Left lobe of liver (tissue), 2 donors: ENCODE results near the gene NCOA7. TPM values are rescaled to one million over a fixed set of nuclear protein-coding genes. Genes with fewer than 3 reads are reported as not detected.
"Not testable (repeated sequence)": the region's sequence is repeated elsewhere in the genome, so short reads cannot be mapped to it uniquely, and the experiment has no call there.

ENCODE experiments used
- ATAC-seq: fragments of 200-7000 bp; cut with Tn5 transposase; one replicate; pipeline ENCODE4 v1.9.1; 2020; ENCODE audit warnings: mild to moderate bottlenecking, moderate library complexity
- DNase-seq: peaks from one replicate; pipeline ENCODE4 v3.0.0-alpha.2; 2020; ENCODE audit warnings: low spot score
- total RNA-seq: library from RNA; stranded (reverse); gene quantifications from one replicate; pipeline ENCODE4 v1.2.1, GENCODE V29; 2021
- donor health status: DM: no; HTN: no; CAD: no; lungs with moderate emphysema.
- donor health status: DM: no; HTN: yes; CAD: no.

NCOA7 gene
- total RNA-seq, 1 donor from 2014 or later, result 12.4 TPM

DNA sequence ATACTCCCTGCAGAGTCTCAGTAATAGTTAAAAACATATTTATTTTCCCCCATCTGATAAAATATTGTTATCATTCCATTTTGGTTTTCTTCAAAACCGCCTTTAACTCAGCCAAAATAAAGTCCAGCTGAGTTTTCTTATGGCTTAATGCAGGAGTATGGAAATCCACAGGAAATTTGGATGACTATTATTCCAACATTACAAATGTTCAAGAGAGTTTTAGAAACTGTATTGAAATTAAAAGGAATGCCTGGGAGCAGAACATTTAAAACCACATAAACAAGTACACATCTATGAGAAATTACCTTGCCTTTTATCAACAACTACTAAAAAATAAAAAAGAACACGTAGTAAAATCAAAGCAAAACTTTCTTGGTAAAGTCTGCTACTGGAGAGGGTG is 45.7 kb downstream of the NCOA7 start:
- DNase-seq, result no peak
- ATAC-seq, result no peak

DNA sequence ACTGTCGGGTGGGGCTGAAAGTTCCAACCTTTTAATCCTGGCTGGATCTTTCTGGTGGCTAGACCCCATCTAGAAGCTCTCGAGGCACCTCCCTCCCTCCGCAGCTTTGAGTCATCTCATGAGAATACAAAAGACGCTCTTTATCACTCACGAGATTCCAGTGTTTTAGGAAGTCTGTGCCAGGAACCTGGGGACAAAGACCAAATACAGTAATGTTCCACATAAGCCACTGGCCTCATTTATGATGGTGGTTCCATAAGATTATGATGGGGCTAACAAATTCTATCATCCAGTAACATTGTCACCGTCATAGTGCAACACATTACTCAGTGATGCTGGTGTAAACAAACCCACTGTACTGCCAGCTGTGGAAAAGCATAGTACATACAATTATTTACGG is 48.7 kb downstream of the NCOA7 start:
- DNase-seq (no peak), ATAC-seq (no peak)

DNA sequence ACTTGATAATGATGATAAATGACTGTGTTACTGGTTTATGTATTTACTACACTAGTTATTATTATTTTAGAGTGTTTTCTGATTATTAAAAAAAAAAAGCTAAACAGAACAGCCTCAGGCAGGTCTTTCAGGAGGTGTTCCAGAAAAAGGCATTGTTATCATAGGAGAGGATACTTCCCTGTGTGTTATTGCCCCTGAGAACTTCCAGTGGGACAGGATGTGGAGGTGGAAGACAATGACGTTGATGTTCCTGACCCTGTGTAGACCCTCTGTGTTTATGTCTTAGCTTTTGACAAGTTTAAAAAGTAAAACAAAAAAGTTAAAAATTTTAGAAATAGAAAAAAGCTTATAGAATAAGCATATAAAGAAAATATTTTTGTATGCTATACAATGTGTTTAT is 49.1 kb downstream of the NCOA7 start:
- DNase-seq, result no peak
- no peak for ATAC-seq

DNA sequence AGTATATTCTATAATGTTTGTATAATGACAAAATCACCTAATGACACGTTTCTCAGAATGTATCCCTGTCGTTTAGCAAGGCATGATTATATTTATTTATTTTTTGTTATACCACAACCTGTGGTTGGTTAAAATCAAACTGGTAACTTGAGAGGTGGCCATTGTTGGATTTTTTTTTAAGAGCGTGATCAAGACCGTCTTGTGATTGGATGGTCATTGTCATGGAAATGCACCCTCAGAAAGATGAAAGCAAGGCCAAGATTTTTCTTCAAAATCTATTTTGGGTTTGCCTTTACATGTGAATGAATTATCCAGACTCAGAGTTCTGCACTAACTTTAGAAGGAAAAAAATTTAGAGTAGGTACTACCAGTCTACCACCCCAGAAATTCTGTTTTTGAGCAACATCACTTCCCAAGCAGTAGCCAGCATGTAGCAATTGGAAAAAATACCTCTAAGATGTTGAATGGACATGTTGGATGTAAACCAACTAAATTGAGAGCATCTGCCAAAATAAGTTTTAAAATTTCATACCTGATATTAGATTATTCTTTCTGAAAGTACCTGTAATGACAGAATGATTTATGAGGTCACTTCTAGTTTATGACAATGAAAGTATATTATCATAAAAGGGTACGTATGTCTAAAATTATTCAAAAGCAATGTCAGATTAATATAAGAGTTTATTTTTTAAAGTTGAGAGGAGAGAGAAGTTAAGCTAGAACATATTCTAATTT is 50.8 kb downstream of the NCOA7 start:
- no peak for DNase-seq
- no peak for ATAC-seq

DNA sequence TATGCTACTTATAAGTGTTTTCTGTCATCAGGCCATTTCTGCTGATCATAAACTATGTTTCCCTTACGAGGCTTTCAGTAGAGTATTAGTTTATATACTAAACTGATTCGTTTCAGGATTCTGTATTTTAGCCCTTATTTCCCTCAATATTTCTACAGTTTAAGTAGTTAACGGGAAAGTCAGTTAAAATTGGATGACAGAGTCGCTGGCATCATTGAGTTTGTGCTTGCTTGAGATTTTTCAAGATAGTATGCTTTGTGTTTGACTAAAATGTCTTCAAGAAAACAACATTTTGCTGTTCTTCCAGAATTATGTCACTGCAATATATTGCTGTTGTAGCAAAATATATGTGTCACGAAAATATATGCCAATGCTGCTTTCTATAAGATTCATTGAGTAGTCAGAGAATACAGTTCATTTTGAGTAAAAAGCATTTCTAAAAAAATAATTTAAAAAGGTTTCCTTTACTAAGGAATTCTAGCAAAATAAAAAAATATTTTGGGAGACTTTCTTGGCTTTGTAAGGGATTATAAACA is 51.4 kb downstream of the NCOA7 start:
- ATAC-seq (no peak), DNase-seq (no peak)

DNA sequence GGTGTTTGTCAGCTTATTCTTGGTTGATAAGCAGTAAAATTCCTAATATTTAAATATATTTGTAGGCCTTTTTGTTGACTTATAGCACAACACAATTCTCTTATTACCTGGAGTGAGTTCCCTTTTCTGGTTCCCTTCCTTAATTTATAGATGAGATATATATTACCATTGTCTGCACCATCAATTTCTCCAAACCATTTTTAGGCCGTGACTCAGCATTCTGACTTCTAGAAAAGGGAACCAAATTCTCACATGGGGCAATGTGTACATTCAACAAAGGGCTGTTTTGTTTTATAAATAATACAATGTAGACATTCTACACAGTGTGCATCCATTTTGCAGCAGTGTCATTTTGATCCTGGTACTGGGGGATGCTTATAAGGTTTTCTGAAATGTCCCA is 52.8 kb downstream of the NCOA7 start:
- ATAC-seq, result no peak

DNA sequence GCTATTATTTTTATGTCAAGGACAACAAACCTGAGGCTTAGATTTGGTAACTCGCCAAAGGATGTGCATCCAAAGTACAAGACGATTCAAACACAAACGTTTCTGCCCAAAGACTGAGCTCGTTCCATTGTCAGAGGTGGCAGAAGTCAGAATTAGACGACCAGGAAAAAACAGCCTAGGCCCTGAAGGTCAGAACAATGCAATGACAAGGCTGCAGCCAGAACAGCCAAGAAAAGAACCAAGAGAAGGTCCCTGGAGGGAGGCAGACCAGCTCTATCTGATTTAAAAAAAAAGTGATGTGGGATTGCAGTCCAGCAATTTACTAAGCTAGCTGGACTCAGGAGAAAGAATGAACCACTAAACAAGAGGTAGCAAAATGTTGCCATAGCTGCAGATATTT is 54.2 kb downstream of the NCOA7 start:
- ATAC-seq, result peak; percentile 39
- DNase-seq, result no peak

More for the DNA sequence above, 52.8 kb downstream of the NCOA7 start:
- DNase-seq, result no peak

DNA sequence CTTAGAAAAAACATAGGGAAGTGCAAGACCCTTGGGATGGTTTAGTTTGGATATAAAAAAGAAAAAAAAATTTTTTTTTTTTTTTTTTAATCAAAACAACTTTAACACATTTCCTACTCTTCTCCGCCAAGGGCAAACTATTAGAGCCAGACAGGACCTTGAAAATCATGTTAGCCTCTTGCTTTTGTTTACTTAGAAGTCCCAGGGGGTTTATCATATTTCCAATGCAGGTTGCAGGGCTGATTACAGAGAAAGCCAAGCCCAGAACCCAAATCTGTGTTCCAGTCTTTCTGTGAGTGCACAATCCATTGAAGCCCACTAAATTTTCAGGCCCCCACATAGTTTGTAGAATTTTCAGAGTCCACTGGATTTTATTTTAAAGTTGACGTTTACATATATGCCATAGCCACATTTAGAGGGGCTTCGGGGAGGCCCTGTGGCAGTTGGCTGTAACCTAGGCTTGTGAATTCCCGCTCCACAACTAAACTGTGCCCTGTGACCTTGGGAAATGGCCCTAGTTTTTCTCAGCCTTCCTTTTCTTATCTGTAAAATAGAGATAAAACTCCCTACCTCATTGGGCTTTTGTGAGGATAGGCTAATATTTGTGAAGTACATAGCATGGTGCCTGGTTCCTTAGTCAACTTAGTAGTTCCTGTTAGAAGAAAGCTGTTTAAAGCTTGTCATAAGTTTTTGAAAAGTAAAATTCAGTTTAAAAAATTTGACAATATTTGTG is 55.7 kb downstream of the NCOA7 start:
- DNase-seq, result no peak
- ATAC-seq, result no peak

DNA sequence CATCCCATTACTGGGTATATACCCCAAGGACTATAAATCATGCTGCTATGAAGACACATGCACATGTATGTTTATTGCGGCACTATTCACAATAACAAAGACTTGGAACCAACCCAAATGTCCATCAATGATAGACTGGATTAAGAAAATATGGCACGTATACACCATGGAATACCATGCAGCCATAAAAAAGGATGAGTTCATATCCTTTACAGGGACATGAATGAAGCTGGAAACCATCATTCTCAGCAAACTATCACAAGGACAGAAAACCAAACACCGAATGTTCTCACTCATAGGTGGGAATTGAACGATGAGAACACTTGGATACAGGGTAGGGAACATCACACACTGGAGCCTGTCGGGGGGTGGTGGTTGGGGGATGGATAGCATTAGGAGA is 57.5 kb downstream of the NCOA7 start:
- not testable (repeated sequence) for DNase-seq, ATAC-seq

DNA sequence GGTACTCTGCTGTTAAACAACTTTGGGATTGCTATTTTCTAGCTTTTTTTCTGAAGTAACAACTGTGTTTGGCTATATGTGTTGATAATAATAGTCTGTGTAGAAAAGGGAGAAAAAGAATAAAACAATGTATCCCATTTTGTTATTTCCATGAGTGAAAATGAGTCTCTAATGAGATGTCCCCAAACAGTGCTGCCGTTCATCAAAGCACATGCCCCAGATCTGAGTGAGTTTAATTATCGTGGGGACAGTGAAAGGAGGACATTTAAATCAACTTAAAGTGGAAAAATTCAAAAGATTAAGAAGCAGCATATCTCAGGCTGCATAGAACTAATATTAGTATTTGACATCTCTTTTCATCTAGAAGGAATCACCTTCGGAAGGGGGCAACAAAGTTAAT is 59.6 kb downstream of the NCOA7 start:
- no peak for ATAC-seq
- no peak for DNase-seq

DNA sequence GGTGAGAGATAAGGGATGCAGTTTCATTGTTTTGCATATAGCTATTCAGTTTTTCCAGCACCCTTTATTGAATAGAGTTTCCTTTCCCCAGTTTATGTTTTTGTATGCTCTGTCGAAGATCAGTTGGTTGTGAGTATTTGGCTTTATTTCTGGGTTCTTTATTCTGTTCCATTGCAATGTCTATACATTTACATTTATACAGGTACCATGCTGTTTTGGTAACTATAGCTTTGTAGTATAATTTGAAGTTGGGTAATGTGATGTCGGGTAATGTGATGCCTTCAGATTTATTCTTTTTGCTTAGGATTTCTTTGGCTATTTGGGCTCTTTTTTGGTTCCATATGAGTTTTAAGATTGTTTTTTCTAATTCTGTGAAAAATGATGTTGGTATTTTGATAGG is 61.8 kb downstream of the NCOA7 start:
- no peak for ATAC-seq
- DNase-seq, result no peak

DNA sequence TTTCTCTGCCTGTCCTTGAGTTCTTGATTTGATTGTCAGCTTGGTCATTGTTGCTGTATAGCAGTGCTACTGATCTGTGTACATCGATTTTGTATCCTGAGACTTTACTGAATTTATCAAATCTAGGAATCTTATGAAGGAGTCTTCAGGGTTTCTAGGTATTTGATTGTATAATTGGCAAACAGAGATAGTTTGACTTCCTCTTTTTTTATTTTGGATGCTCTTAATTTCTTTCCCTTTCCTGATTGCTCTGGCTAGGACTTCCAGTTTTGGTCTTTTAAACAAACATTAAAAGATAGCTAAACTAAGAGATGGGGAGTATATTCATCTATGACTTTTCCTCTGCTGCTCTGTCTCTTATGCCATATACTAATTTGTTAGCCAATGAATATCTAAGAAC is 62.4 kb downstream of the NCOA7 start:
- DNase-seq, result no peak
- no peak for ATAC-seq

DNA sequence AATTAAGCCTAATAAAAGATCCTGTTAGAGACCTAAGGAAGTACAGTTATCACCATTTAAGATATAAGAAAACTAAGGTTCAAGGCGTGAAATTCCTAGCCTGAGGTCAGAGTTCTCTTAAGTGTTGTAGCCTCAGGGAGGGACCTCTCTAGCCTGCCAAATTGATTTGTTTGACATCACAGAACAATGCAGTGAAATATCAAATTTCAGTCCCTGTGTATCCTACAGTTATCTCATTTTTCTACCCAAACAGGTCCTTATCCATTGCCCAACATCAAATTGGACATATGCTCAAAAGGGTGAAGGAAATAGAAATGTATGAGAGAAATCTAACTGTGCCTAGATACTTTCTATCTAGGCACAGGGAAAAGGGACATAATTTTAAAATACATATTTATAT is 63.0 kb downstream of the NCOA7 start:
- no peak for DNase-seq
- peak; percentile 23 for ATAC-seq

DNA sequence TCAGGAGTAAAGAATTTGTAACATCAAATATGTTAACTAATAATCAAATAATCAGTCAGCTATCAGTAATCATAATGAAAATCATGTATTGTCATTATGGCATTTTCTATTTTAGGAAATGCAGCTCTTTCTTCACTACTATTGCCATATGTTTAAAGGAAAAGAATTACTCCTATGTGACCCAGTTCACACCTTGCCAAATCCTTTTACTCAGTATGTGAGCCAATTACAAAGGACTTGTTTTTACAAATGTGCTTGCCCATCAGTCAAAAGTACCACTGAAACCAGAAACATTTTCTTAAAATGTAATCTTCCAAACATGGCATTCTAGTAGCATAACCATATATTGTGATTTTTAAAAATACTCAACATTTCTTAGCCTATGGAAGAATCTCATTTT is 63.6 kb downstream of the NCOA7 start:
- DNase-seq (no peak), ATAC-seq (no peak)

DNA sequence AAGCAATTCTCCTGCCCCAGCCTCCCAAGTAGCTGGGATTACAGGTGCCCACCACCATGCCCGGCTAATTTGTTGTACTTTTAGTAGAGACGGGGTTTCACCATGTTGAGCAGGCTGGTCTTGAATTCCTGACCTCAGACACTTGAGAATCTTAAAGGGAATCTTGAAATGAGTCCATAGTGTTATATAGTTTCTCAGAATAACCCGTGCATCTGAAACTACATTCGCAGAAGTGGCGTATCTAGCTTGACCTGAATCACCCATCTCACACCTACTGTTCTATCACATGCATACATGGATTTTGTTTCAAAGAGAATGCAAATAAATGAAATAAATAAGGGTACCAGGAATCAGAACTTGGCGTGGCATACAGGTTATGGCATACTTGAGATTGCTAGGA is 65.0 kb downstream of the NCOA7 start:
- DNase-seq (no peak), ATAC-seq (no peak)

DNA sequence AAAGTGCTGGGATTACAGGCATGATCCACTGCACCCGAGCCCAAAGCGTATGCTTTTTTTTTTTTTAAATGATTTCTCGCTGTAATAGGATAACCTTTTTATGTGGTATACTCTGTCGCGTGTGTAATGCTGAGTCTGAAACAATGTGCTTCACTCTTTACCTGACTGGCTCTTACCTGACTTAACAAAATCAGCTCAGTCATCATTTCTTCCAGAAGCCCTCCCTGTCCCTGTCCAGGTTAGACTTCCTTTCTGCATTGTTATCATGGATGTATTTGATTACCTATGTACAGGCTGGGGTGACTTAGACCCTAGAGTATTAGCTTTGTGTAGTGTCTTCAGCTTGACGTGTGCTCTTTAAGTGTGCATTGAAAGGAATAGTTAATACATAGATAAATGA is 67.1 kb downstream of the NCOA7 start:
- ATAC-seq (no peak), DNase-seq (no peak)

DNA sequence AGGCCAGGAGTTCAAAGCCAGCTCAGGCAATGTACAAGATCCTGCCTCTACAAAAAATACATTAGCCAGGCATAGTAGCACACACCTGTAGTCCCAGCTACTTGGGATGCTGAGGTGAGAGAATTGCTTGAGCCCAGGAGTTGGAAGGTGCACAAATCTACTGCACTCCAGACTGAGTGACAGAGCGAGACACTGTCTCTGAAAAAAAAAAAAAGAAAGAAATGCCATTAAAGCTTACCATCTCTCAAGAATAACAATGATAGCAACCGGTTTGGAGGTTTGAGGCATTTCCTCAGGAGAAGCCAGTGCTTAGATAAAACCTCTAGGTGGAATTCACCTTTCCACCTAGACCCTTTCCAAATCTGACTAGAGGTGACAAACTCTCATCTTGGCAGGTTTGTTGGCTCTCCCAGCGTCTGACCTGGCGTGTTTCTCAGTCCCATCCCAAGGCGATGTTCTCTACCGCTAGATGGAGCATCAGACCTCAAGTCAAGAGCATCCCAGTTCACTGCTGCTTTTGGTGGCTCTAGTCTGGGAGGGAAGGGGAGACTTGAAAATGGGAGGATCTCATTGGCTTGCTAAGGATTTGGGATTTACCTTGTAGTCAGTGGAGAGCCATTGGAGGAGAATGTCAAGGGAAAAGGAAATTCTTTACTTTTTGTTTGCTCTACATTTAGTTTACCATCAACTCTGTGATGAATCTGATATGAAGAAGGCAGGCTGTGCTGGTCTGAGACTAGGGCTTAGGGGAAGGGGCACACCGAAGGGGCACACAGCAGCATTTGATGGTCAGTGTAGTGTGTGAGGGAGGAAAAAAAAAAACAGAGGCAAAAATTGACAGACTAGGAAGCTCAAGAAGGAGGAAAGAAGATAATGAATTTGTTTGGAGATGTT is 67.9 kb downstream of the NCOA7 start:
- DNase-seq, result peak; percentile 71
- peak; percentile 100 for ATAC-seq

DNA sequence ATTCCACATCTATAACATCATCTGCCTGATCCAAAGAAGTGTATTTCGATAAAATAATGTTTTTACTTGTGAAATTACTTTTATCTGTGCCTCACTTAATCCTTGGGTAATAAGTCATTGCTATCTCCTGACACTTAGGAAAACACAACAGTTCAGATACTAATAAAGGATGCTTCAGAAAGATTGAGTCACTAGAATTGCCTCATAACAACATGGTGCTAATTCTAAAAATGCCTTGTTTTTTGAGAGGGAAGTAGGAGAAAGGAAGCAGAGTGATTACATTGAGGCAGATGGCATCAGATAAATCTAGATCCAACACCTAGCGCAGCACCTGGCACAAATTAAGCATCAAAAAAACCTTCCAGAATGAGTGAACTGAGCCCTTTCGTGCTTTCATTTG is 69.0 kb downstream of the NCOA7 start:
- ATAC-seq (no peak), DNase-seq (no peak)

DNA sequence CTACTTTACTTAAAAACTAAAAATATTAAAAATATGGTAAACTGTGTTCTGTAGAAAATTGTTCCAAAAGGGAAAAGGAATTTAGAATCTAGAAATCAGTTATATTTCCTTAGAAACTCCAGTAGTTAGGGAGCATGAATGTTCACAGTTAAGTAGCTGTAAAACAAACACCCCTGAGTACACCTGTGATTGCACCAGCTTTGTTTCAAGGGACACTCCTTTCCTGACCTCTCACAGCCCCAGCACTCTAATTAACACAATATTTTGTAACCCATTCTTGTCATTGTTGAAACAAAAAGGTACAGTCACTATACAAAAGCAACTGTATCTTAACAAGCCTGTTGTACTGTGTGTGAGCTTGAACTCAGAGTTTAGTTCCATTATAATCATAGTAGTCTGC is 72.3 kb downstream of the NCOA7 start:
- no peak for ATAC-seq
- DNase-seq, result no peak

DNA sequence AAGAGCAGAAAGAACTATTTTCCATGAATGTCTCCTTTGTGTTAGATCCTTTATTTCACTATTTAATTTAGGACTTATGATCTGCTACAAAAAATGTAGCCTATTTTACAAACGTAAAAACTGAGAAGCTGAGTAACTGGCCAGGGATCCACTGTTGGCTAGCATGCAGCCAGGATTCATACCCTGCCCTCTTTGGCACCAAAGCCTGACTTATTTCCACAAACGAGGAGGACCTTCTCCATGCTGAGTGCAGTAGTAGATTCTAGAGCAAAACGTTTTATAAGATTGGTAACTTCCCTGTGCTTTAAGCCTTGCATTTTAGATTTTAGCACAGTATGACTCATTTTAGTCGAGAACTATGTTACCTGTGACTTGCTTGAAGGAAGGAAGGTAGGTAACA is 74.3 kb downstream of the NCOA7 start:
- ATAC-seq, result no peak
- no peak for DNase-seq

DNA sequence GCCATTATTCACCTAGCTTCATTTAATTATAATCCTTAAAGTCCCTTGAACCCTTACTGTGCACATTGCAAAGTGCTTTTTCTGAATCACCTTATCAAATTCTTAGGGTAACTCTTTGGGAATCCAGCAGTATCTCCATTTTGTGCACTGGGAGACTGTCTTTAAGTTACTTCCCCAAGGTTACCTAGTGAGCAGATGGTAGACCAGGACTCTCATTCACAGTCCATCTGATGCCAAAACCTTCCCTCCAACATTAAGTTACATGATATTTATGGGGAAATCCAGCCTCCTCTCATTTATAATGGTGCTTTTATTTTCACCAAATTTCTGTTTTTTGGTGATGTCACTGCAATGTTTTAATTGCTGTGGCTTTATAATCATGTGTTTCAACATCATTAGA is 75.7 kb downstream of the NCOA7 start:
- DNase-seq (no peak), ATAC-seq (no peak)
